GM18517 (cell line): Measurements from ENCODE around the gene C1orf53.

Experiments used
- ATAC-seq: cut with Tn5 transposase; IDR thresholded peaks from one replicate; pipeline ENCODE4 v1.9.1; 2021; ENCODE audit warnings: mild to moderate bottlenecking, moderate library complexity; ENCODE audit not compliant: unreplicated experiment

C1orf53 gene

GRCh38 chr1:197907846-197908616, 5.6 kb downstream of the C1orf53 start:
- no peak for ATAC-seq

- no peak for ATAC-seq
These were observed 6.3 kb downstream of the C1orf53 start for GRCh38 chr1:197908716-197909220.

- no peak for ATAC-seq
These were observed 7.0 kb downstream of the C1orf53 start for GRCh38 chr1:197909384-197909783.

- ATAC-seq, result no peak
These were observed 7.9 kb downstream of the C1orf53 start for GRCh38 chr1:197910120-197910991.

GRCh38 chr1:197911111-197911856, 8.9 kb downstream of the C1orf53 start:
- no peak for ATAC-seq

GRCh38 chr1:197911857-197912696, 9.6 kb downstream of the C1orf53 start:
- ATAC-seq, result no peak

GRCh38 chr1:197912739-197913494, 10.5 kb downstream of the C1orf53 start:
- no peak for ATAC-seq

GRCh38 chr1:197913495-197914276, 11.3 kb downstream of the C1orf53 start:
- ATAC-seq, result no peak

- ATAC-seq, result no peak
These were observed 12.1 kb downstream of the C1orf53 start for GRCh38 chr1:197914510-197914909.

GRCh38 chr1:197915260-197915861, 12.9 kb downstream of the C1orf53 start:
- no peak for ATAC-seq

- no peak for ATAC-seq
These were observed 13.6 kb downstream of the C1orf53 start for GRCh38 chr1:197915862-197916499.

- ATAC-seq, result no peak
These were observed 14.1 kb downstream of the C1orf53 start for GRCh38 chr1:197916500-197916983.

- no peak for ATAC-seq
These were observed 15.6 kb downstream of the C1orf53 start for GRCh38 chr1:197917805-197918651.

GRCh38 chr1:197918807-197919345, 16.4 kb downstream of the C1orf53 start:
- no peak for ATAC-seq

GRCh38 chr1:197919346-197920066, 17.1 kb downstream of the C1orf53 start:
- no peak for ATAC-seq

GRCh38 chr1:197920067-197920396, 17.6 kb downstream of the C1orf53 start:
- no peak for ATAC-seq
